GM18508 (cell line): ENCODE results near the gene BBC3.
"Not testable (repeated sequence)": the region's sequence is repeated elsewhere in the genome, so short reads cannot be mapped to it uniquely, and the experiment has no call there.

Source experiments
- ATAC-seq: cut with Tn5 transposase; IDR thresholded peaks from one replicate; pipeline ENCODE4 v1.9.1; 2021; ENCODE audit warnings: moderate number of reproducible peaks; ENCODE audit not compliant: insufficient read depth, unreplicated experiment

Gene BBC3

GRCh38 chr19:47258895-47259555, 28.0 kb upstream of the BBC3 start:
- no peak for ATAC-seq

GRCh38 chr19:47258434-47258833, 27.4 kb upstream of the BBC3 start:
- no peak for ATAC-seq

- ATAC-seq, result no peak
Measured at GRCh38 chr19:47257411-47258169, 26.6 kb upstream of the BBC3 start.

GRCh38 chr19:47256693-47257410, 25.9 kb upstream of the BBC3 start:
- peak; percentile 59 for ATAC-seq

GRCh38 chr19:47255879-47256692, 25.1 kb upstream of the BBC3 start, which contains the start of gene CCDC9:
Gene CCDC9 (plus strand): TSS chr19:47256525. CDS start chr19:47258401, 1,876 bp downstream.
- no peak for ATAC-seq

GRCh38 chr19:47253970-47254369, 23.0 kb upstream of the BBC3 start:
- ATAC-seq, result no peak

GRCh38 chr19:47253467-47253881, 22.5 kb upstream of the BBC3 start:
- no peak for ATAC-seq

GRCh38 chr19:47253016-47253415, 22.0 kb upstream of the BBC3 start:
- ATAC-seq, result not testable (repeated sequence)

- ATAC-seq, result no peak
Measured at GRCh38 chr19:47247308-47247990, 16.4 kb upstream of the BBC3 start.

GRCh38 chr19:47243776-47244547, 13.0 kb upstream of the BBC3 start:
- ATAC-seq, result no peak

GRCh38 chr19:47243364-47243775, 12.4 kb upstream of the BBC3 start:
- ATAC-seq, result no peak

- ATAC-seq, result no peak
Measured at GRCh38 chr19:47241919-47242577, 11.0 kb upstream of the BBC3 start.

GRCh38 chr19:47240996-47241918, 10.3 kb upstream of the BBC3 start:
- ATAC-seq, result no peak

- ATAC-seq, result no peak
Measured at GRCh38 chr19:47240556-47240955, 9.6 kb upstream of the BBC3 start.

GRCh38 chr19:47239610-47240296, 8.8 kb upstream of the BBC3 start:
- no peak for ATAC-seq

GRCh38 chr19:47239152-47239551, 8.2 kb upstream of the BBC3 start:
- no peak for ATAC-seq
